ENCODE results near the gene LIN9. TPM values are rescaled to one million over a fixed set of nuclear protein-coding genes. Genes with fewer than 3 reads are reported as not detected.

Gene LIN9
- total and polyA plus RNA-seq, 2 of the 8 experiments (the other 6 are each of a cell fraction or from before 2014, with no cell fraction given), result 5.6 to 12.6 TPM

DNA sequence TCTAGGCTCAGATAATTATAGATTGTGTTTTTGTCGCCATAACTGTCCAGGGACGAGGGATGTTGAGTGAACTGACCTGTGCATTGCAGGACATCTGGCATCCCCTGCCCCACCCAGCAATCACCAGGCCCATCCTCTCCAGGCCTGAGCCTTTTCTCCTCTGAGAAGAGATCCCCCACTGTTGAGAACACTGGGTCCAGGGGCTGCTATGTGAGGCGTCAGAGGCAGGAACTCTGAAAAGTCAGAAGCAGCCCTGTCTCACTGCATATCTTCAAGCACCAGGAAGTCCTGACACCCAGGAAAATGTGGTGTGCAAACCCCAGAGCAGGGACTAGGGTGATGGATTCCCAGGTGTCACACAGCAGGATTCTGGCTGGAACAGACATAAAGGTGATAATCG lies 105.3 kb downstream of the LIN9 start:
- no peaks in the 10 kb centered on the region for H3K36me3 ChIP-seq (ENCODE audit: control insufficient read depth in 2 of 4, insufficient read depth in 4 of 4, low read length in 3 of 4)
- no peak overlapping the region for H3K4ac ChIP-seq (replicated peaks; ENCODE audit: insufficient read length, low read depth, low read length)
- H3K14ac ChIP-seq (ENCODE audit: insufficient read length), result no peak overlapping the region
- H4K91ac ChIP-seq (replicated peaks; ENCODE audit: insufficient read length, low read length), result no peak overlapping the region
- no peaks in the 10 kb centered on the region for H3K79me1 ChIP-seq (ENCODE audit: low read depth, low read length)
- H2AFZ ChIP-seq (ENCODE audit: low read length), result peak overlapping the region; percentile 26; the same call in 1 of the 2 replicates
- no peaks in the 10 kb centered on the region for H3K23me2 ChIP-seq (ENCODE audit: low read depth, low read length)
- no peak overlapping the region for H3K9ac ChIP-seq (replicated peaks in 1 of 4; ENCODE audit: extremely low read depth in 1 of 4, low read depth in 3 of 4, low read length in 3 of 4)
- H2AK5ac ChIP-seq (ENCODE audit: low read depth, low read length), result no peak overlapping the region
- H3K9me3 ChIP-seq (ENCODE audit: insufficient read depth in 2 of 2, low read depth in 1 of 2, low read length in 1 of 2), result no peaks in the 10 kb centered on the region
- no peak overlapping the region for H4K5ac ChIP-seq (ENCODE audit: insufficient read length, low read depth, low read length)
- peaks cover 0 to 4% (median 2%) of the 10 kb centered on the region in 4 experiments; a peak in 3 of 7 replicates for H3K4me1 ChIP-seq (replicated peaks in 1 of 4; ENCODE audit: control insufficient read depth in 3 of 4, insufficient read depth in 4 of 4, low read length in 3 of 4)
- 78% methylated on average over 4 of the region's 4 CpGs; no CpG with 5 or more reads in 1 of the 2 experiments for WGBS, 2 experiments (ENCODE audit: extremely low coverage in 1 of 2, insufficient coverage in 1 of 2, insufficient read length in 1 of 2, insufficient replicate concordance in 2 of 2, low coverage in 1 of 2, low lambda C conversion rate in 2 of 2, missing lambda C conversion rate in 1 of 2)
- H3K56ac ChIP-seq (replicated peaks; ENCODE audit: insufficient read length, low read depth, low read length), result no peak overlapping the region
- H4K20me1 ChIP-seq (replicated peaks in 1 of 2; ENCODE audit: control insufficient read depth in 1 of 2, insufficient read depth in 2 of 2, low read length in 2 of 2), result no peaks in the 10 kb centered on the region
- no peak overlapping the region for H3K27ac ChIP-seq (ENCODE audit: low read depth, low read length)
- DNase-seq (ENCODE audit: low read depth in 1 of 2, low spot score in 2 of 2) (no peak), FAIRE-seq (no peak)
- H3K27me3 ChIP-seq (replicated peaks in 1 of 4; ENCODE audit: control insufficient read depth in 3 of 4, extremely low read depth in 1 of 4, insufficient read depth in 3 of 4, low read length in 3 of 4), result no peaks in the 10 kb centered on the region; a peak in 1 of 7 replicates
- H2BK5ac ChIP-seq (ENCODE audit: low read depth, low read length), result no peak overlapping the region
- ChIA-PET POLR2A (ENCODE audit: partially characterized antibody) (no interaction called here), CTCF (ENCODE audit: partially characterized antibody) (interaction anchor here (9.9 to 10.3 kb wide), 2 partner anchors 22 to 77 kb away, joined by 103 to 139 read pairs; partner anchors contain the start of gene MIXL1)
- no peak overlapping the region for H4K8ac ChIP-seq (ENCODE audit: extremely low read depth, insufficient read depth, low read length)
- H2BK20ac ChIP-seq (ENCODE audit: low read length), result no peak overlapping the region
- H3K4me2 ChIP-seq (ENCODE audit: insufficient read depth in 1 of 2, low read depth in 2 of 2, low read length in 2 of 2), result no peak overlapping the region
- no peaks in the 10 kb centered on the region for H3K79me2 ChIP-seq (ENCODE audit: control insufficient read depth in 1 of 2, insufficient read depth in 2 of 2, low read length in 2 of 2)
- H2BK12ac ChIP-seq (ENCODE audit: low read depth, low read length), result peak overlapping the region; percentile 50; the same call in 1 of the 2 replicates
- no peak overlapping the region for H2BK120ac ChIP-seq (replicated peaks; ENCODE audit: low read depth, low read length)
- no peak overlapping the region for H3K23ac ChIP-seq (ENCODE audit: insufficient read length)
- no peak overlapping the region for H3K4me3 ChIP-seq (ENCODE audit: extremely low read depth in 1 of 4, insufficient read depth in 2 of 4, low read depth in 3 of 4, low read length in 4 of 4)
- H3K18ac ChIP-seq (ENCODE audit: extremely low read depth, low read length), result peak overlapping the region; percentile 48; the same call in 1 of the 2 replicates
- no peak overlapping the region for H2BK15ac ChIP-seq (ENCODE audit: low read length)
- no peak for TF ChIP-seq HDAC6 (IDR thresholded peaks at IDR 0.05; ENCODE audit: low read depth, low read length)
- no peak for TF ChIP-seq SRF (IDR thresholded peaks at IDR 0.05; ENCODE audit: low read depth, low read length)
- TF ChIP-seq GTF2F1 (IDR thresholded peaks at IDR 0.05; ENCODE audit: borderline replicate concordance, low read depth, low read length), result no peak
- TF ChIP-seq ZNF274 (IDR thresholded peaks at IDR 0.05; ENCODE audit: borderline replicate concordance, extremely low read depth, low read length), result no peak
- no peak for TF ChIP-seq FOSL1 (IDR thresholded peaks at IDR 0.05; ENCODE audit: insufficient read depth, low read depth, low read length)
- no peak for TF ChIP-seq BCL11A (IDR thresholded peaks at IDR 0.05; ENCODE audit: low read depth in 2 of 2, low read length in 2 of 2)
- no peak for TF ChIP-seq CEBPB (IDR thresholded peaks at IDR 0.05; ENCODE audit: low read depth, low read length)
- TF ChIP-seq HDAC2 (IDR thresholded peaks at IDR 0.05; ENCODE audit: borderline replicate concordance in 1 of 2, low read depth in 2 of 2, low read length in 2 of 2), result no peak
- no peak for TF ChIP-seq BRCA1 (IDR thresholded peaks at IDR 0.05; ENCODE audit: low read depth, low read length)
- TF ChIP-seq YY1 (IDR thresholded peaks at IDR 0.05; ENCODE audit: low read depth, low read length), result no peak
- no peak for TF ChIP-seq TBP (IDR thresholded peaks at IDR 0.05; ENCODE audit: low read depth, low read length)
- TF ChIP-seq KDM4A (IDR thresholded peaks at IDR 0.05; ENCODE audit: low read depth, low read length, severe bottlenecking), result no peak
- TF ChIP-seq SP2 (IDR thresholded peaks at IDR 0.05; ENCODE audit: low read length), result no peak
- TF ChIP-seq GABPA (IDR thresholded peaks at IDR 0.05; ENCODE audit: borderline replicate concordance, insufficient read depth, low read length), result no peak
- TF ChIP-seq SIX5 (IDR thresholded peaks at IDR 0.05; ENCODE audit: low read depth, low read length), result no peak

Measured in H1 (cell line).